Measurements from ENCODE around the gene SLIT3.

- TF ChIP-seq POLR2A (IDR thresholded peaks at IDR 0.05; ENCODE audit: low read length), result no peak
- TF ChIP-seq GATA1 (IDR thresholded peaks at IDR 0.05; ENCODE audit: low read depth, low read length), result no peak
Measured at GRCh38 chr5:168620807-168621206, 680.1 kb downstream of the SLIT3 start.

All from erythroblast (primary cell).